Peyer's patch (tissue), 4 donors: Measurements from ENCODE around the gene PRKD1. TPM values are rescaled to one million over a fixed set of nuclear protein-coding genes. Genes with fewer than 3 reads are reported as not detected.

ENCODE experiments used
- DNase-seq, 3 donors: peaks; one replicate each; pipeline ENCODE4 v3.0.0-alpha.2; 2017 to 2019
- H3K27ac ChIP-seq, 4 donors: fragments of 200-600 bp; sonication (generic); one replicate each; pipeline ENCODE4 v1.5.1; 2016 to 2019
- H3K27me3 ChIP-seq, 2 donors: fragments of 200-600 bp; sonication (generic); one replicate each; pipeline ENCODE4 v1.5.1; 2019
- H3K36me3 ChIP-seq, 3 donors: fragments of 200-600 bp; sonication (generic); one replicate each; pipeline ENCODE4 v1.5.1; 2016 to 2019
- H3K4me1 ChIP-seq, 4 donors: fragments of 200-600 bp; sonication (generic); one replicate each; pipeline ENCODE4 v1.5.1; 2016 to 2019
- H3K4me3 ChIP-seq, 4 donors: fragments of 200-600 bp; sonication (generic); 1 replicate in 3 of 4; 2 replicates in 1 of 4; pipeline ENCODE4 v1.5.1; 2016 to 2019; ENCODE audit warnings: mild to moderate bottlenecking in 1 of 4
- H3K9me3 ChIP-seq, 4 donors: fragments of 200-600 bp; sonication (generic); one replicate each; pipeline ENCODE4 v1.5.1; 2016 to 2019; ENCODE audit warnings: mild to moderate bottlenecking in 1 of 4
- POLR2A ChIP-seq, 2 donors: fragments of 450-650 bp; IDR thresholded peaks; one replicate each; pipeline ENCODE4 v1.5.1; 2017; ENCODE audit warnings: antibody characterized with exemption in 2 of 2, mild to moderate bottlenecking in 2 of 2, moderate library complexity in 2 of 2
- small RNA-seq, 2 donors: library from RNA; depleted of rRNA; stranded (forward); fragments of <200 nt; gene quantifications; one replicate each; pipeline ENCODE3, GENCODE V24; 2016
- total RNA-seq, 4 donors: library from RNA; depleted of rRNA; stranded (reverse); fragments of >200 nt; gene quantifications; one replicate each; pipeline ENCODE4 v1.1.0, GENCODE V29; 2016
- TF ChIP-seq, protein P1 (sequence below), 6 experiments: fragments of 450-650 bp in 4 of 6; fragments of 200-600 bp in 2 of 6; sonication (generic) in 1 of 6; IDR thresholded peaks; one replicate each; pipeline ENCODE4 v1.5.1; 2017 to 2019; ENCODE audit warnings: antibody characterized with exemption in 6 of 6, mild to moderate bottlenecking in 3 of 6, moderate library complexity in 1 of 6

The PRKD1 gene
- total RNA-seq, 4 donors from 2014 or later = 0.88 to 5.0 (median 3.6) TPM

GRCh38 chr14:29528889-29529288, 398.8 kb downstream of the PRKD1 start:
- DNase-seq = no peak
- Histone ChIP-seq H3K36me3 (no peaks in the 10 kb centered on the region), H3K4me1 (no peaks in the 10 kb centered on the region), H3K4me3 (no peak overlapping the region), H3K27me3 (no peaks in the 10 kb centered on the region), H3K9me3 (no peaks in the 10 kb centered on the region), H3K27ac (no peak overlapping the region)
- TF ChIP-seq, protein P1, sequence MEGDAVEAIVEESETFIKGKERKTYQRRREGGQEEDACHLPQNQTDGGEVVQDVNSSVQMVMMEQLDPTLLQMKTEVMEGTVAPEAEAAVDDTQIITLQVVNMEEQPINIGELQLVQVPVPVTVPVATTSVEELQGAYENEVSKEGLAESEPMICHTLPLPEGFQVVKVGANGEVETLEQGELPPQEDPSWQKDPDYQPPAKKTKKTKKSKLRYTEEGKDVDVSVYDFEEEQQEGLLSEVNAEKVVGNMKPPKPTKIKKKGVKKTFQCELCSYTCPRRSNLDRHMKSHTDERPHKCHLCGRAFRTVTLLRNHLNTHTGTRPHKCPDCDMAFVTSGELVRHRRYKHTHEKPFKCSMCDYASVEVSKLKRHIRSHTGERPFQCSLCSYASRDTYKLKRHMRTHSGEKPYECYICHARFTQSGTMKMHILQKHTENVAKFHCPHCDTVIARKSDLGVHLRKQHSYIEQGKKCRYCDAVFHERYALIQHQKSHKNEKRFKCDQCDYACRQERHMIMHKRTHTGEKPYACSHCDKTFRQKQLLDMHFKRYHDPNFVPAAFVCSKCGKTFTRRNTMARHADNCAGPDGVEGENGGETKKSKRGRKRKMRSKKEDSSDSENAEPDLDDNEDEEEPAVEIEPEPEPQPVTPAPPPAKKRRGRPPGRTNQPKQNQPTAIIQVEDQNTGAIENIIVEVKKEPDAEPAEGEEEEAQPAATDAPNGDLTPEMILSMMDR (IDR thresholded peaks at IDR 0.05) = no peak
- no peak for TF ChIP-seq POLR2A (IDR thresholded peaks at IDR 0.05)

- Histone ChIP-seq H3K9me3 (no peaks in the 10 kb centered on the region), H3K4me1 (no peaks in the 10 kb centered on the region), H3K27ac (no peak overlapping the region), H3K4me3 (no peak overlapping the region), H3K27me3 (no peaks in the 10 kb centered on the region), H3K36me3 (no peaks in the 10 kb centered on the region)
- TF ChIP-seq, protein P1 (IDR thresholded peaks at IDR 0.05) = no peak
- TF ChIP-seq POLR2A (IDR thresholded peaks at IDR 0.05) = no peak
- no peak for DNase-seq
Observed at GRCh38 chr14:29527286-29527685, 400.4 kb downstream of the PRKD1 start.

Small RNA genes within 50 kb of the gene (small RNA-seq; reads per million reads assigned to genes)
- gene RNU6-1234P = 0 reads per million in 2 donors
